CD14-positive monocyte (primary cell): ENCODE data around the gene IL31. TPM values are rescaled to one million over a fixed set of nuclear protein-coding genes. Genes with fewer than 3 reads are reported as not detected.

Experiments used
- DNase-seq, 3 donors: peaks; one replicate each; pipeline ENCODE4 v3.0.0-alpha.2; 2011 to 2022
- H2AFZ ChIP-seq: 2 replicates; pipeline ENCODE4 v1.6.0; 2012; ENCODE audit warnings: mild to moderate bottlenecking, low read depth, low read length, inconsistent platforms; ENCODE audit not compliant: insufficient read depth, poor library complexity, severe bottlenecking
- H3K27ac ChIP-seq, 2 donors: 1 replicate in 1 of 2; 2 replicates in 1 of 2; pipeline ENCODE4 v1.5.1; 2012 to 2013; ENCODE audit warnings: low read length in 2 of 2, control low read depth in 1 of 2, inconsistent platforms in 1 of 2, low read depth in 1 of 2, mild to moderate bottlenecking in 1 of 2
- H3K27me3 ChIP-seq, 2 donors: one replicate each; pipeline versions ENCODE4 v1.6.0 to v1.6.1; 2011 to 2013; ENCODE audit warnings: low read length in 2 of 2; ENCODE audit not compliant: control insufficient read depth in 2 of 2, insufficient read depth in 2 of 2
- H3K36me3 ChIP-seq, 2 donors: replicated peaks in 1 of 2; 1 replicate in 1 of 2; 2 replicates in 1 of 2; pipeline versions ENCODE4 v1.5.1 to v1.6.1; 2012 to 2013; ENCODE audit warnings: low read length in 2 of 2, control low read depth in 1 of 2, inconsistent platforms in 1 of 2, mild to moderate bottlenecking in 1 of 2; ENCODE audit not compliant: insufficient read depth in 2 of 2, control insufficient read depth in 1 of 2
- H3K4me1 ChIP-seq, 2 donors: 1 replicate in 1 of 2; 2 replicates in 1 of 2; pipeline versions ENCODE4 v1.5.1 to v1.6.1; 2012 to 2013; ENCODE audit warnings: low read length in 2 of 2, control low read depth in 1 of 2, inconsistent platforms in 1 of 2, mild to moderate bottlenecking in 1 of 2, moderate library complexity in 1 of 2; ENCODE audit not compliant: insufficient read depth in 2 of 2, control insufficient read depth in 1 of 2
- H3K4me2 ChIP-seq: replicated peaks from 2 replicates; pipeline ENCODE3; 2012; ENCODE audit warnings: low read length, moderate library complexity, mild to moderate bottlenecking; ENCODE audit not compliant: poor library complexity, severe bottlenecking; ENCODE audit errors: extremely low read depth
- H3K4me3 ChIP-seq, 3 experiments: fragments of 200-600 bp in 1 of 3; sonication (generic) in 1 of 3; replicated peaks in 1 of 3; 1 replicate in 2 of 3; 2 replicates in 1 of 3; pipeline ENCODE4 v1.5.1; 2011 to 2013; ENCODE audit warnings: low read length in 3 of 3, mild to moderate bottlenecking in 3 of 3, control low read depth in 2 of 3, low read depth in 2 of 3, inconsistent platforms in 1 of 3, moderate library complexity in 1 of 3
- H3K79me2 ChIP-seq: 2 replicates; pipeline ENCODE4 v1.6.0; 2012; ENCODE audit warnings: mild to moderate bottlenecking, control low read depth, inconsistent platforms, low read length, moderate library complexity; ENCODE audit not compliant: insufficient read depth
- H3K9ac ChIP-seq: 2 replicates; pipeline ENCODE4 v1.6.0; 2017; ENCODE audit warnings: low read length, mild to moderate bottlenecking; ENCODE audit not compliant: insufficient read depth, poor library complexity, severe bottlenecking
- H3K9me3 ChIP-seq, 2 donors: replicated peaks in 1 of 2; 1 replicate in 1 of 2; 2 replicates in 1 of 2; pipeline versions ENCODE4 v1.5.1 to v1.6.1; 2012 to 2013; ENCODE audit warnings: low read length in 2 of 2, control low read depth in 1 of 2; ENCODE audit not compliant: control insufficient read depth in 1 of 2, insufficient read depth in 1 of 2
- H4K20me1 ChIP-seq: 2 replicates; pipeline ENCODE4 v1.6.0; 2012; ENCODE audit warnings: mild to moderate bottlenecking, low read length, control low read depth, moderate library complexity; ENCODE audit not compliant: insufficient read depth
- H3K27ac Mint-ChIP-seq, 7 donors: one replicate each; pipeline ENCODE4 v1.8.0; 2020; ENCODE audit warnings: mild to moderate bottlenecking in 7 of 7, mixed read lengths in 7 of 7, moderate library complexity in 6 of 7, inconsistent platforms in 2 of 7
- H3K27me3 Mint-ChIP-seq, 3 donors: one replicate each; pipeline ENCODE4 v1.8.0; 2021 to 2022; ENCODE audit warnings: low read depth in 3 of 3, mild to moderate bottlenecking in 3 of 3, mixed read lengths in 3 of 3, moderate library complexity in 3 of 3, inconsistent platforms in 1 of 3
- H3K36me3 Mint-ChIP-seq, 2 donors: one replicate each; pipeline ENCODE4 v1.8.0; 2020; ENCODE audit warnings: mixed read lengths in 2 of 2, inconsistent platforms in 1 of 2, mild to moderate bottlenecking in 1 of 2
- H3K4me1 Mint-ChIP-seq: one replicate; pipeline ENCODE4 v1.8.0; 2020; ENCODE audit warnings: mild to moderate bottlenecking, mixed read lengths
- H3K4me3 Mint-ChIP-seq, 2 donors: one replicate each; pipeline ENCODE4 v1.8.0; 2020; ENCODE audit warnings: mild to moderate bottlenecking in 2 of 2, mixed read lengths in 2 of 2, moderate library complexity in 1 of 2
- H3K9me3 Mint-ChIP-seq, 7 donors: one replicate each; pipeline ENCODE4 v1.8.0; 2020 to 2022; ENCODE audit warnings: mixed read lengths in 7 of 7, mild to moderate bottlenecking in 6 of 7, moderate library complexity in 6 of 7, inconsistent platforms in 2 of 7
- CTCF ChIP-seq: fragments of 200-600 bp; IDR thresholded peaks from one replicate; pipeline ENCODE4 v1.8.0; 2022; ENCODE audit warnings: antibody characterized with exemption, mild to moderate bottlenecking
- WGBS: methylation state at CpG from one replicate; pipeline ENCODE4 v1.1.5; 2013; ENCODE audit warnings: missing lambda C conversion rate; ENCODE audit not compliant: insufficient coverage; 5-methylcytosine and 5-hydroxymethylcytosine counted together
- intact Hi-C, 2 donors: fragments of 100-400 bp; cut with micrococcal nuclease; formaldehyde crosslinking; loops; one replicate each; pipeline versions ENCODE4 v1.15.0 to v1.15.1; 2023
- polyA plus RNA-seq, 3 donors: library from polyadenylated mRNA; depleted of rRNA in 1 of 3; unstranded in 2 of 3; stranded (reverse) in 1 of 3; fragments of 300-500 nt in 2 of 3; fragments of >200 nt in 1 of 3; fragmentation: Illumina TruSeq in 2 of 3; gene quantifications; 1 replicate in 2 of 3; 2 replicates in 1 of 3; pipeline ENCODE4 v1.2.3, GENCODE V29; 2012 to 2021

The IL31 gene
- polyA plus RNA-seq, 3 donors, result not detected

- Histone ChIP-seq H3K36me3 (peaks cover 40 to 48% of the 10 kb centered on the region in 2 donors), H2AFZ (no peak overlapping the region), H3K9me3 (no peaks in the 10 kb centered on the region), H3K27me3 (no peaks in the 10 kb centered on the region), H4K20me1 (peaks cover 95% of the 10 kb centered on the region), H3K4me1 (peaks cover 14% of the 10 kb centered on the region in 2 donors), H3K4me2 (no peak overlapping the region), H3K9ac (no peak overlapping the region), H3K27ac (peak overlapping the region in 1 of 2 donors; percentile 4), H3K79me2 (peaks cover 67% of the 10 kb centered on the region), H3K4me3 (no peak overlapping the region)
- peaks cover 30% of the 10 kb centered on the region for H3K4me1 Mint-ChIP-seq
- no peak for DNase-seq
- no peaks in the 10 kb centered on the region for H3K9me3 Mint-ChIP-seq
- H3K27ac Mint-ChIP-seq, result peak overlapping the region in 5 of 7 donors; percentile 3 to 85 (median 62)
- no peak for TF ChIP-seq CTCF
- intact Hi-C loops, result no loop called here
- H3K36me3 Mint-ChIP-seq, result peaks cover 43% of the 10 kb centered on the region in 2 donors
- H3K4me3 Mint-ChIP-seq, result no peak overlapping the region
- H3K27me3 Mint-ChIP-seq, result no peaks in the 10 kb centered on the region
- 77% methylated on average over 10 of the region's 13 CpGs for WGBS
Observed at GRCh38 chr12:122125452-122126341, 48.3 kb downstream of the IL31 start.

- Histone ChIP-seq H3K27ac (peak overlapping the region in 1 of 2 donors; percentile 16), H3K27me3 (no peaks in the 10 kb centered on the region), H3K79me2 (peaks cover 80% of the 10 kb centered on the region), H3K4me3 (no peak overlapping the region), H4K20me1 (peaks cover 95% of the 10 kb centered on the region), H3K4me2 (no peak overlapping the region), H3K9me3 (no peaks in the 10 kb centered on the region), H3K36me3 (peaks cover 27 to 35% of the 10 kb centered on the region in 2 donors), H2AFZ (no peak overlapping the region), H3K9ac (no peak overlapping the region), H3K4me1 (peaks cover 14% of the 10 kb centered on the region in 2 donors)
- no peak for DNase-seq
- Mint-ChIP-seq H3K27me3 (no peaks in the 10 kb centered on the region), H3K36me3 (peaks cover 30 to 32% of the 10 kb centered on the region in 2 donors), H3K9me3 (no peaks in the 10 kb centered on the region), H3K27ac (peak overlapping the region in 1 of 7 donors; percentile 25), H3K4me3 (no peak overlapping the region), H3K4me1 (peaks cover 32% of the 10 kb centered on the region)
- intact Hi-C loops, result no loop called here
- 93% methylated on average over 4 of the region's 14 CpGs for WGBS
- no peak for TF ChIP-seq CTCF
Observed at GRCh38 chr12:122124370-122124769, 49.7 kb downstream of the IL31 start.
